Gastrocnemius medialis (tissue), 4 donors: Measurements from ENCODE around the gene EIF2AK2.

Source experiments
- CTCF ChIP-seq, 5 experiments: fragments of 450-650 bp in 3 of 5; fragments of 200-600 bp in 2 of 5; sonication (generic) in 2 of 5; IDR thresholded peaks in 4 of 5; conservative IDR thresholded peaks in 1 of 5; 1 replicate in 4 of 5; 2 replicates in 1 of 5; pipeline ENCODE4 v1.5.1; 2016 to 2019; ENCODE audit warnings: antibody characterized with exemption in 5 of 5, mild to moderate bottlenecking in 3 of 5, moderate library complexity in 3 of 5
- POLR2A ChIP-seq, 2 donors: fragments of 450-650 bp; IDR thresholded peaks; one replicate each; pipeline ENCODE4 v1.6.1; 2017; ENCODE audit warnings: antibody characterized with exemption in 2 of 2, mild to moderate bottlenecking in 2 of 2, moderate library complexity in 2 of 2

DNA sequence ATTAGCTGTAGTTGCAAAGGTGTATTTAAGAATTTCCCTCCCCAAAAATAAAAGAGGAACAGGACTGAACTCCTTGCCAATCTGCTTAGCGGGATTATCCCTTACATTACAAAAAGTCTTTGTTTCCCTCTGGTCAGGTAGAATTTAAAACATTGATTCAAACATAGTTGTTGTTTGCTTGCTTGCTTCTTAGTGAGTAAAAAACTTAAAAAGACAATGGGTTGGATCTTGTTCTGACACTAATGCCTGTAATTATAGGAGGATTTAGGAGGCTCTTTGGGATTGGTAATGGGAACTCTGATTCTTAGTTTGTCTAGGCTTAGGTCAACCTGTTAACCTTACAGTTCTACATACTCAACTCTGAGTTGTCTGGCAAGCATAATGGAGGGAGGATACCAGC, 35.8 kb upstream of the EIF2AK2 start:
- no peak for TF ChIP-seq CTCF (IDR thresholded peaks at IDR 0.05 in 4 of 5, conservative IDR thresholded peaks at IDR 0.05 in 1 of 5)
- no peak for TF ChIP-seq POLR2A (IDR thresholded peaks at IDR 0.05)
